ENCODE data around the gene ARHGAP8.
"Not testable (repeated sequence)": the region's sequence is repeated elsewhere in the genome, so short reads cannot be mapped to it uniquely, and the experiment has no call there.

ARHGAP8 gene

GRCh38 chr22:44737406-44738346 lies 14.7 kb upstream of the ARHGAP8 start:
- in situ Hi-C loops (cut with HindIII; ENCODE audit: low sequenced_read_pairs): no loop called here

GRCh38 chr22:44738347-44738715 lies 14.0 kb upstream of the ARHGAP8 start:
- in situ Hi-C loops (cut with HindIII; ENCODE audit: low sequenced_read_pairs): no loop called here

GRCh38 chr22:44739024-44739423 lies 13.4 kb upstream of the ARHGAP8 start:
- in situ Hi-C loops (cut with HindIII; ENCODE audit: low sequenced_read_pairs): no loop called here

GRCh38 chr22:44739666-44740065 lies 12.7 kb upstream of the ARHGAP8 start:
- in situ Hi-C loops (cut with HindIII; ENCODE audit: low sequenced_read_pairs): not testable (repeated sequence)

GRCh38 chr22:44740307-44740706 lies 12.1 kb upstream of the ARHGAP8 start:
- in situ Hi-C loops (cut with HindIII; ENCODE audit: low sequenced_read_pairs): no loop called here

- in situ Hi-C loops (cut with HindIII; ENCODE audit: low sequenced_read_pairs): no loop called here
Measured at GRCh38 chr22:44741929-44742328, 10.4 kb upstream of the ARHGAP8 start.

DNA sequence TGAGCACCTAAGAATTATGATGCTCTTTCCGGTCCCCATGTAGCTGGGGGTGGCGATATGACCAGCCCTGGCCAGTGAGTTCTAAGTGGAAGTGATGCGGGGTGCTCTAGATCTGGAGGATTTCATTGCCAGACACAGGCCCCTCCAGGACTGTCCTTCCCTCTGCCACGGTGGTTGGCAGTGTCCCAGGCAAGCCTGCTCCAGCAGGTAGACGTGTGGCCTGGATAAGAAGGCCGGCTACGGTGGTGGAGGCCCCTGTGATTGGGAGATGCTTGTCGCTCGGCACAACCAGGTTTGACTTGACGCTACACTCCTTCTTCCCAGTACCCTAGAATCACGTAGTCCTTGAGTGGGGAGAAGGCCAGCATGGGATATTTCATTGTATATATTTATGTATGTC lies 9.1 kb upstream of the ARHGAP8 start:
- in situ Hi-C loops (cut with HindIII; ENCODE audit: low sequenced_read_pairs): no loop called here

DNA sequence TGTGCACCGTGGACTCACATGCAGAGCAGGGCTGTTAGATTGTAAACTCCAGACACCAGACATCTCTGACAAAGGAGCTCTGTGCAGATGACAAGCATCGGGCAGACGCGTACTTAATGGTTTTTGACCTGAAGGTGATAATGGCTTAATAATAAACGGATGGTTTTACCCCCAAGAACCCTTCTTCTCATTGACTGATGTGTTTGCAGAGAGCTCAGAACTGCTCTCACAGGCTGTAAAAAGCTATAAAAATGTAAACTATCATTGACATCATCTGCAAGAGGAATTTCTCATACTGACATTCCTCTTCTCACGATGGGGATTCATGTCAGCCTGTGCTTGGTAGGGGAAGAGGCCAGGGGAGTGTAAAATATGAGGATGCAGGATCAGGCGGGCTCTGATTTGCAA lies 8.6 kb upstream of the ARHGAP8 start:
- in situ Hi-C loops (cut with HindIII; ENCODE audit: low sequenced_read_pairs): no loop called here

- in situ Hi-C loops (cut with HindIII; ENCODE audit: low sequenced_read_pairs): no loop called here
Measured at GRCh38 chr22:44745853-44746789, 6.3 kb upstream of the ARHGAP8 start.

GRCh38 chr22:44747784-44748127 lies 4.6 kb upstream of the ARHGAP8 start:
- in situ Hi-C loops (cut with HindIII; ENCODE audit: low sequenced_read_pairs): not testable (repeated sequence)

DNA sequence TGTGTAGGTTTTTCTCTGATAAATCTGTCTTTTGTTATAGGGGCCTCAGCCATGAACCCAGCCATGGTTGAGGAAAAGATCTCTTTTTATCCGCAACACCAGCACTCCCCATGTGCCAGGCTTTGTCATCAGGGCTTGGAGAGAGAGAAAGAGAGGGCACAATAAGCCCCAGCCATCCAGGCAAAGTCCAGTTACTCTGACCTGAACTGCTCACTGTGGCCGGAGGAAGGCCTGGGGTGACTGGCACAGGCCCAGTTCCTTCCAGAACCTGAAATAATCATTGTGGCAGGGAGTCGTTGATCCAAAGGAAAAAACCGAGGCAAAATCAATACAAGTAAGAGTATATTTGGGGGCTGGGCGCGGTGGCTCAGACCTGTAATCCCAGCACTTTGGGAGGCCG lies 3.9 kb upstream of the ARHGAP8 start:
- in situ Hi-C loops (cut with HindIII; ENCODE audit: low sequenced_read_pairs): no loop called here

- in situ Hi-C loops (cut with HindIII; ENCODE audit: low sequenced_read_pairs): no loop called here
Measured at GRCh38 chr22:44750481-44750880, 1.9 kb upstream of the ARHGAP8 start.

DNA sequence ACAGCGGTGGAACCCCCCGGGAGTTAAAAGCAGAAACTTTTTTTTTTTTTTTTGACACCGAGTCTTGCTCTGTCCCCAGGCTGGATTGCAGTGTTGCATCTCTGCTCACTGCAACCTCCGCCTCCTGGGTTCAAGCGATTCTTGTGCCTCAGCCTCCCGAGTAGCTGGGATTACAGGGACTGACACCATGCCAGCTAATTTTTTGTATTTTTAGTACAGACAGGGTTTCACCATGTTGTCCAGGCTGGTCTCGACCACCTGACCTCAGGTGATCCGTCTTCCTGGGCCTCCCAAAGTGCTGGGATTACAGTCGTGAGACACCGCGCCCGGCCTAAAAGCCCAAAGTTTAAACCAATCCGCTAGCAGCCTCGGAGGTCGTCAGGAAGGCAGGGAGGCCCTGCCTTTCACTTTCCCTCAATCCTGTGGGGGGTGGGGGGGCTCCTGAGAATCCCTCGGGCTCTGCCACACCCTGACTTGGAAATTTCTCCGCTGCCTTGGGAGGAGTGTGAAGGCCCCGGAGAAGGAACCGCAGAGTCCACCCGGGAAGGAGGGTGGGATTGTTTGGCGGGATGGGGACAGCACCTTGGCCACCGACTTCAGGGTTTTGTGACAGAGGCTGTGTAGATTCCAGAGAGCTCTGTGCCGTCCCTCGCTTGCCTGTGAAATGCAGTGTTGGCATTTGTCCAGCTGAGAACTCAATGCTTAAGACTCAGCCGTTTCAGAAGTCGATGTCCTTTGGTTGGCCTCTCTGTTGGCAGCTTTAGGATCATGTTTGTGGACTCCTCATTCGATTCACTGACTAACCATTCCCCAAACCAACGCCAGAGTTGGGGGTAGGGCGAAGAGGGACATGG lies 1.0 kb downstream of the ARHGAP8 start:
- in situ Hi-C loops (cut with HindIII; ENCODE audit: low sequenced_read_pairs): no loop called here

DNA sequence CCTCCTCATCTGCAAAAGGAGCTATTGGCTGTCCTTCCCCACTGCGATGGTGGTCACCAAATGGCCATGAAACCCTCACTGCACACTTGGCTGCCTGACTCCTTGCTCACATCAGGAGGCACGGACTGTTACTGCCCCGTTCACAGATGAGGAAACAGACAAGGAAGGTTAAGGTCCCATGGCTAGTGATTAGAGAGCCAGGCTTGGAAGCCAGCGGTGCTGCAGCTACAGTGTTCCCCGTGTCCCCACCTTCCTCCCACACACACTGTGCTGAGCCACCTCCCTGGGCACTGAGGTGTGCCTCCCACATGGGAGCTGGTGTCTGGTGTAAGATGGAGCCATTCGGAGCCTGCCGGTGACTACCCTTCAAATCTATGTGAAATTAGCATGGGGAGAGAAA lies 2.6 kb downstream of the ARHGAP8 start:
- in situ Hi-C loops (cut with HindIII; ENCODE audit: low sequenced_read_pairs): no loop called here

DNA sequence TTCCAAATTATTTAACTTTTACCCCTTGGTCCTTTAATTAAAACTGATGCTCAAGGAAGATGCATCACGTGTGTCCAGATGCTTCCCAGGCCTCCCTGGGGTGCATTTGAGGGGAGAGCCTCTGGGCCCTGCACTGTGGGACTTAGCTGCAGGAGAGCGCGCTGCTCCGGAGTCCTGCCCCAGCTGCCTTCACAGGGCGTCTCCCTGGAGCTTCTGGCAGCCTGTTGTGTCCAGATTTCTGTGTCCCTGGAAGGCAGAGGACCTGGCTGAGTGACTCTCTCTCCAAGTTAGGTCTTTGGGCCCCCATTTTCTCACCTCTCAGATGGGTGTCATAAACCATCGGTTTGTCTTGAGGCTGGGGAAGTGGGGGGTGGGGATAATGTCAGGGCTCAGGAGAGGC lies 3.0 kb downstream of the ARHGAP8 start:
- in situ Hi-C loops (cut with HindIII; ENCODE audit: low sequenced_read_pairs): no loop called here

DNA sequence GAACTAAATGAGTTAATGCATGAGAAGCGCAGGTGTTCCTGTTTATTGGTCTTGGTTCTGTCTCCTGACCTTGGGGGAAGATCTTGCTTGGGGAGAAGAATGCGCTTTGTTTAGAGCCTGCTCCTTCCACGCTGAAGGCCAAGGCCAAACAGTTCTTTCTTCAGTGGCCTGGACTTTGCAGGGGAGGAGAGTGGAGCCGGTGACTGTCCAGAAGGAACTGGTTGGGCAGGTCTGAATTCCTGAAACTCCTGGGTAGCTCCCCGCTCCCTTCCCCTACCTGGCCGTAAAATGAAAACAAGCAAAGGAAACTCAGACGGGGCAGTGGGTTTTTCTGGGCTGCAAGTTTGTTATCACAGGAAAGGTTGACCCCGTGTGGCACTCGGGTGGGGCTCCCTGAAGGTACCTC lies 3.6 kb downstream of the ARHGAP8 start:
- in situ Hi-C loops (cut with HindIII; ENCODE audit: low sequenced_read_pairs): no loop called here

DNA sequence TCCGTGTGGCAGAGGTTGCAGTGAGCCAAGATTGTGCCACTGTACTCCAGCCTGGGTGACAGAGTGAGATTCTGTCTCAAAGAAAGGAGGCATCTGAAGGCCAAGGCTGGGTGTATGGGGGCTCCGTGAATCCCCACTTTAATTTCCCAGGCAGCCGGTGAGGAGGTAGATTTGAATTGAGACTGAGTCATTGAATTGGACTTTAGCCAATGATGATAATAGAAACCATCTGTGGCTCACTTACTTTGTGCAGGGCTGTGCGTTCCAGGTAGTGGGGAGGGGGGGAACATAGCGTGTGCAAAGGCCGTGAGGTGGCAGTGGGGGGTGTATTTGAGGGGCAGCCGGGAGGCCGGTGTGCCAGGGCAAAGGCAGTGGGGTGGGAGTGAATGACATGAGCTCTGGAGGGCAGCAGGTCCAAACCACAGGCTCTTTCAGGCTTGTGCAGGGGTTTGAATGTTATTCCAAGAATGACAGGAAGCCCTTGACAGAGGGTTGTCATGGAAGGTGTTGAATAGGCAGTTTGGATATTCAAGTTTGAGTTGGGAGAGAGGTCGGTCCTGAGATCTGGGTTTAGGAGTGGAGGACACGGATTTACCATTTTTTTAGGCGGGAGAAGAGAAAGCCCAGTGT lies 6.1 kb downstream of the ARHGAP8 start:
- in situ Hi-C loops (cut with HindIII; ENCODE audit: low sequenced_read_pairs): no loop called here

DNA sequence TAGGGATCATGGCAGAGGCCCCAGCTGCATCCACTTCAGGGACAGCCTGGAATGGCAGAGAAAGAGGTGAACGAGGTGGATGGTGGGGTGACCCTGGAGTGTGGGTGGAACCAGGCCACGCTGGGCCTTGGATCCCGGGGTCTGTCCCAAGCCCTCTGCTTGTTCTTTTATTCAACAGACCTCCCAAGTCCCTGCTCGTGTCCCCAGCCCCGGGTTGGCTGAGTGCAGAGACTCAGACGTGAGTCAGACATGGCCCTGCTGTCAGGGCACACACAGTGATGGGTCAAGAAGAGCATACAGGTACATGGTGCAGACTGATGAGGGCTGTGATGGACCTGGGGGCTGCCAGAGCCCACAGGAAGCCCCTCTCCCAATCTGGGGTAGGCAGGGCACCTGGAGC lies 6.6 kb downstream of the ARHGAP8 start:
- in situ Hi-C loops (cut with HindIII; ENCODE audit: low sequenced_read_pairs): no loop called here

GRCh38 chr22:44759430-44760310 lies 7.3 kb downstream of the ARHGAP8 start:
- in situ Hi-C loops (cut with HindIII; ENCODE audit: low sequenced_read_pairs): no loop called here

Data from DLD1 (cell line).